ENCODE measurements around the gene ANKRD1.

GRCh38 chr10:90913774-90914420, 7.0 kb downstream of the ANKRD1 start:
- TF ChIP-seq YY1 (IDR thresholded peaks at IDR 0.05; ENCODE audit: insufficient read depth, insufficient read length), result no peak
- TF ChIP-seq ZNF274 (IDR thresholded peaks at IDR 0.05; ENCODE audit: low read depth, low read length), result no peak
- TF ChIP-seq SUZ12 (IDR thresholded peaks at IDR 0.05; ENCODE audit: extremely low read depth, insufficient read depth, insufficient read length), result no peak
